Measurements from ENCODE around the gene POLRMT.
A peak's percentile ranks its signal among the peaks of the same experiment; 100 is the strongest.
"Not testable (repeated sequence)": the region's sequence is repeated elsewhere in the genome, so short reads cannot be mapped to it uniquely, and the experiment has no call there.

Gene POLRMT

GRCh38 chr19:633068-633785, at the start of gene POLRMT:
Gene POLRMT, minus strand, starts transcription at chr19:633537. Its CDS starts 25 bp downstream, at chr19:633512.
- peak; percentile 71 for DNase-seq

DNA sequence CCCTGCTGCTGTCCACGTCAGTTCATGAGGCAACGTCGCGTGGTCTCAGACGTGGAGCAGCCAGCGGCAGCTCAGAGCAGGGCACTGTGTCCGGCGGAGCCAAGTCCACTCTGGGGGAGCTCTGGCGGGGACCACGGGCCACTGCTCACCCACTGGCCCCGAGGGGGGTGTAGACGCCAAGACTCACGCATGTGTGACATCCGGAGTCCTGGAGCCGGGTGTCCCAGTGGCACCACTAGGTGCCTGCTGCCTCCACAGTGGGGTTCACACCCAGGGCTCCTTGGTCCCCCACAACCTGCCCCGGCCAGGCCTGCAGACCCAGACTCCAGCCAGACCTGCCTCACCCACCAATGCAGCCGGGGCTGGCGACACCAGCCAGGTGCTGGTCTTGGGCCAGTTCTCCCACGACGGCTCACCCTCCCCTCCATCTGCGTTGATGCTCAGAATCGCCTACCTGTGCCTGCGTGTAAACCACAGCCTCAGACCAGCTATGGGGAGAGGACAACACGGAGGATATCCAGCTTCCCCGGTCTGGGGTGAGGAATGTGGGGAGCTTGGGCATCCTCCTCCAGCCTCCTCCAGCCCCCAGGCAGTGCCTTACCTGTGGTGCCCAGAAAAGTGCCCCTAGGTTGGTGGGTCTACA, 49.5 kb upstream of the POLRMT start:
- no peak for DNase-seq

DNA sequence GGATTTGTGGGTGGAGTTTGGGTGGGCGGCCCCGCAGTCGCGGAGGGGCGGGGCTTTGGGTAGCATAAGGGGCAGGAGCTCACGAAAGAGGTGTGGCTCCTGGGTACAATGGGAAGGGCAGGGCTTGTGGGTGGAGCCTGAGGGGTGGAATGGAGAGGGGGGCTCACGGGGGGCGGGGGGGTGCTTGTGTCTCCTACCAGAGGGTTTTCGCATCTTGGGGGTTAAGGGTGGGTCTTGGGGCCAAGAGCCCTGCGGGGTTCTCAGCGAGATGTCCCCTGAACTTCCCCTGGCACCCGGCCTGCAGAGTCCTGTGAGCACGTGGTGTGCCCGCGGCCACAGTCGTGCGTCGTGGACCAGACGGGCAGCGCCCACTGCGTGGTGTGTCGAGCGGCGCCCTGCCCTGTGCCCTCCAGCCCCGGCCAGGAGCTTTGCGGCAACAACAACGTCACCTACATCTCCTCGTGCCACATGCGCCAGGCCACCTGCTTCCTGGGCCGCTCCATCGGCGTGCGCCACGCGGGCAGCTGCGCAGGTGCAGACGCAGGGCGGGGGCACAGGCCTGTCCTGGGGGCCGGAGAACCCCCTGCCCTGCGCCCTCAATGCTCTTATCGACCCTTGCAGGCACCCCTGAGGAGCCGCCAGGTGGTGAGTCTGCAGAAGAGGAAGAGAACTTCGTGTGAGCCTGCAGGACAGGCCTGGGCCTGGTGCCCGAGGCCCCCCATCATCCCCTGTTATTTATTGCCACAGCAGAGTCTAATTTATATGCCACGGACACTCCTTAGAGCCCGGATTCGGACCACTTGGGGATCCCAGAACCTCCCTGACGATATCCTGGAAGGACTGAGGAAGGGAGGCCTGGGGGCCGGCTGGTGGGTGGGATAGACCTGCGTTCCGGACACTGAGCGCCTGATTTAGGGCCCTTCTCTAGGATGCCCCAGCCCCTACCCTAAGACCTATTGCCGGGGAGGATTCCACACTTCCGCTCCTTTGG, 48.0 kb upstream of the POLRMT start:
- no peak for DNase-seq

- peak; percentile 85 for DNase-seq
Observed at GRCh38 chr19:680287-681028, 47.1 kb upstream of the POLRMT start.

DNA sequence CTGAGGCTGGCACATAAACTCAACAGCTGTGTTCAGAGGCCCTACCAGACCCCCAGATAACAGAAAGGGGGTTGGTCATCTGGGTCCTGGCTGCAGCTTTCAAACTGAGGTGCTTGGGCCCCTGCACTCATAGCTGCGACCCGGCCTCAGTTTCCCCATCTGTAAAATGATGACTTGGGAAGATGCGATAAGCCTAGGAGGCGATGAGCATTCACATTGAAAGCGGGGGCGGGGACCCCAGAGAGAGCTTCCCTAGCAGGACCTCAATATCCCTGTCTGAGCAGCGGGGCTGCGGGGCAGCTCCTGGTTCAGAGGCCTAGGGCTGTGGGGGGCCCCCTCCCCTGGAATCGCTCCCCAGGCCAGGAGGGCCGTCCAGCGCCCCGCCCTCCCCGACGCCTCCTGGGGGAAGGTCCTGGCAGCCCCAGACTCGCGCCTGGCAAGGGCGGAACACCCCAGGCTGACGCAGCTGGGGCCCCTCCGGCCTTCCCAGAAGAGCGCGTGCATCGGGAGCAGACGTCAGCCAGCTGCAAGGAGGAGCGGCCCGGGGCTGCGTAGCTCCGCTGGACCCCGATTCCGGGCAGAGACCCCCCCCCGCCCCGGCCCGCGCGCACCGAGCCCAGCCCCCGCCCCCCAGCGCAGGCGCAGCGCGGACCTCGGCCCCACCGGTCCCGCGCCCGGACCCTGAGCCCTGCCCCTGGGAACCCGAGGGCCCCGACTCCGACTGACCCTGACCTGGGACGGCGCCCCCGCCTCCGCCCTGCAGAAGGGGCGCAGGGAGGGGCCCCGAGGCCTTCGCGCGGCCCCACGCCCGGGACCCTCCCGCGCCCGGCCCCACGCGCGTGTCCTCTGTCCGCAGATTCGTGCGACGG, 46.3 kb upstream of the POLRMT start:
- no peak for DNase-seq

DNA sequence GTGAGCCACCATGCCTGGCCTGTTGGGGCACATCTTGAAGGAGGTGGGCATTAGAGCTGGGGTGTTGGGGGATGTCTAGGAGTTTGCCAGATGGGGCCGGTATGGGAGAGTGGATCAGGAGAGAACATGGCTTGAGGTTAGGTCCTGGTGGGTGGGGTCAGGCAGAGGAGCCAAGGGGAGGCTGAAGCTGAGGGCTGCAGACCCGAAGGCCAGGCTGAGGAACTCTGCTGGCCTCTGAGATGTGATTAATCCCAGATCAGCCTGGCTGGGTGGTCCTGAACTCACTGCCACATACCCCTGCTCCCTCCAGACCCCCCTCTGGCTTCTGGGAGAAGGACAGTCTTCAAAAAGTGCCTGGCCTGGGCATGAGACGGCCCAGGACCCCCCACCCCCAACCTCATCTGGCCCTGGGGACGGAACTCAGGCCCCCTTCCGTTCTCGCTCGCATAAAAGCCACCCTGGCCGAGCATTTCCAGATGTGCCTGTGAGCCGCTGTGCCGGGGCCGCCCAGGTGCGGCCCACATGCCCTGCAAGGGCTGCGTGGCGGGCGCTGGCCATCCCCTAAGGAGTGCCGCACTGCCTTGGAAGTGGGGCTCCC, 45.6 kb upstream of the POLRMT start:
- DNase-seq, result no peak

DNA sequence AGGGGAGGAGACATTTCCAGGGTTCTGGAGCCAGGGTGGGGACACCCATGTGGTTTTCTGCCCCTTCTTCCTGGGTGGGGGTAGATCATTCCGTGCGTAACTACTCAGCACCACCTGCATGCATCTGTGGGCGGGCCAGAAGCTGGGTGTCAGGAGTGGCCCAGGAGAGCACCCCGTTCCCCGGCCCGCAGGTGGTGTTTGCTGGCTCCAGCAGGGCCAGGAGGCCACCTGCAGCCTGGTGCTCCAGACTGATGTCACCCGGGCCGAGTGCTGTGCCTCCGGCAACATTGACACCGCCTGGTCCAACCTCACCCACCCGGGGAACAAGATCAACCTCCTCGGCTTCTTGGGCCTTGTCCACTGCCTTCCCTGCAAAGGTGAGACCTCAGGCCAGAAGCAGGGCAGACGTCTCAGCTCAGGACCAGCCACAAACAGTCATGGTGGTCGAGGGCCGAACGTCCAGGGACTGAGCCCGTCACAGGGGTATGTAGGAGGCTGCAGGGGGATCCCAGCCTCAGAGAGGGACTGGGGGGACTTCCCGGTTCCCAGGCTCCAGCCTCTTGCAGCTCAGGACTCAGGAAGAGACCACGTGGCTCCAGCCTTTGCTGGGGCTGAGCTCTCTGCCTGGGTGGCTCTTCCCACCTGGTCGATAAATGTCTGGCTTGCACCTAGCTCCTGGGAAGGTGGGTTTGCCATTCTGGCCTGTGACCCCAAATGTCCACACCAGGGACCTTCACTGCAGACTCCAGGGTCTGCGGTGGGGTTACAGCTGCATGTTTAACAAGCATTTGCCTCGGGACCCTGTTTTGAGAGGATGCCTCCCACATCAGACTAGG, 44.5 kb upstream of the POLRMT start:
- no peak for DNase-seq

DNA sequence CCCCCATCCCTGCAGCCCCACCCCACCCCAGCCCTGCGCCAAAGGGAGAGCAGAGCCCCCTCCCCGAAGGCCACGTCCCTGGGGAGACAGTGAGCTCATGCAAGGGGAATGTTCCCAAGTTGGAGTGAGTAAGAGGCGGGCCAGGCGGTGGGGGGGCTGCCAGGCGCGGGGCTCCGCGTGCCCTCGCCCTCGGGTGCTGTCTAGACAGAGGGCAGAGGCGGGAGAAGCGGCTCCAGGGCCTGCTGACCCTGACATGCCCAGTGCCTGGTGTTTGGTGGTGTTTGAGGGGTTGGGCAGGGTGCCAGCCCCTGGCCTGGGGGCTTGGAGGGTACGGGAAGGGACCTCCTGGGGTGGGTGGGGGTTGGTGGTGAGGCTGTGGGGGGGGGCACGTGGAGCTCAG, 43.9 kb upstream of the POLRMT start:
- DNase-seq, result no peak

DNA sequence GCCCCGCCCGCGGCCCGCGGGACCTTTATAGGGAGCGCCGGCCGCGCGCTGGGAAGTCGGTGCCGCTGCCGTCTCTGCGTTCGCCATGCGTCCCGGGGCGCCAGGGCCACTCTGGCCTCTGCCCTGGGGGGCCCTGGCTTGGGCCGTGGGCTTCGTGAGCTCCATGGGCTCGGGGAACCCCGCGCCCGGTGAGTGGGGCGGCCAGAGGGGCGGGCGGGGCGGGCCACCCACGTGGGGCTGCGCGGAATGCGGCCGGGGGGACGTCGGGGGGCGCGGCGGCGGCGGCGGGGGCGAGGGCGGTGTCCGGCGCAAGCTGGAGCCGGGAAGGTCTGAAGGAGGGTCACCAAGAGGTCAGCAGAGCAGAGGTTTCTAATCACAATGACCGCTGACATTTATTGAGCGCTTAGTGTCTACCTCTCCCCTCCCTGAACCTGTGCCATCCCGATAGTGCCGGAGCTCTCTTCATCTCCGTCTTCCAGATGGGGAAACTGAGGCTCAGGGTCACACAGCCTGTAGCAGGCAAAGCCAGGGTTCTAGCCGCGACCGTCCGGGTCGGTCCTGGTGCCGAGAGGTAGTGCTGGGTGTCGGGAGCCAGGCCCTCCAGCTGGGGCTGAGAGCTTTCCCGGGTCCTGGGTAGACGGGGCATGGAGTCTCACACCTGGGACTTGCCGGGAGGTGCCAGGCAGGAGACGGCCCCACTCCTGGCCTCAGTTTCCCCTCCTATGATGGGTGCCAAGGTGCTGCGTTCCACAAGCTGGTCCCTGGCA, 43.2 kb upstream of the POLRMT start, which contains the start of gene FSTL3:
Gene FSTL3 (plus strand): TSS at position 54 of the 767 bp plus-strand sequence. CDS start 32 bp downstream, at position 86.
- no peak for DNase-seq

DNA sequence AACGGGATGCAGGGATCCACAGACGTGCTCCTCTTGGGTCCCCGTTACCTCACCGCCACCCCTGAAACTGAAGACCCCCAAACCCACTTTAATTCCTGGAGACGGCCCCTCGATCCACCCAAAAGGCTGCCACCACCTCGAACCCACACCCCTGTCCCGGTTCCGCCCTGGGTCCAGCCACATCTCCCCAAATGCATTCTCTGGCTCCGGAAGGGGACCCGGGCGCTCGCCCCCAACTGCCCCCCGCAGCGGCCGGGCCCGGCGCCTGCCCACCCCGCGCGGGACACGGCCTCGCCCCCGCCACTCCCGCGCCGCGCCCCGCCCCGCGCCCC, 42.6 kb upstream of the POLRMT start:
- no peak for DNase-seq

- no peak for DNase-seq
Observed at GRCh38 chr19:674282-675151, 41.2 kb upstream of the POLRMT start.

GRCh38 chr19:670609-671075, 37.3 kb upstream of the POLRMT start:
- no peak for DNase-seq

DNA sequence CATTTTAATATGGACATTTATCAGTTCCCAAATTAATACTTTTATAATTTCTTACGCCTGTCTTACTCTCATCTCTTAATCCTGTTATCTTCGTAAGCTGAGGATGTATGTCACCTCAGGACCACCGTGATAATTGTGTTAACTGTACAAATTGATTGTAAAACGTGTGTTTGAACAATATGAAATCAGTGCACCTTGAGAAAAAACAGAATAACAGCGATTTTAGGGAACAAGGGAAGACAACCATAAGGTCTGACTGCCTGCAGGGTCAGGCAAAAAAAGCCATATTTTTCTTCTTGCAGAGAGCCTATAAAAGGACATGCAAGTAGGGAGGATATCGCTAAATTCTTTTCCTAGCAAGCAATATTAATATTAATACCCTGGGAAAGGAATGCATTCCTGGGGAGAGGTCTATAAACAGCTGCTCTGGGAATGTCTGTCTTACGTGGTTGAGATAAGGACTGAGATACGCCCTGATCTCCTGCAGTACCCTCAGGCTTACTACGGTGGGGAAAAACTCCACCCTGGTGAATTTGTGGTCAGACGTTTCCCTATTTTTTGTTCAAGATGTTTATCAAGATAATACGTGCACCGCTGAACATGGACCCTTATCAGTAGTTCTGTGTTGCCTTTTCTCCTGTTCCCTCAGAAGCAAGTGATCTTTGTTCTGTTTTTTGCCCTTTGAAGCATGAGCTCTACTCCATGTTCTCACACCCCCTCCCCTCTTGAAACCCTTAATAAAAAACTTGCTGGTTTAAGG, 35.5 kb upstream of the POLRMT start:
- not testable (repeated sequence) for DNase-seq

GRCh38 chr19:666985-667573, 33.7 kb upstream of the POLRMT start:
- DNase-seq, result not testable (repeated sequence)

DNA sequence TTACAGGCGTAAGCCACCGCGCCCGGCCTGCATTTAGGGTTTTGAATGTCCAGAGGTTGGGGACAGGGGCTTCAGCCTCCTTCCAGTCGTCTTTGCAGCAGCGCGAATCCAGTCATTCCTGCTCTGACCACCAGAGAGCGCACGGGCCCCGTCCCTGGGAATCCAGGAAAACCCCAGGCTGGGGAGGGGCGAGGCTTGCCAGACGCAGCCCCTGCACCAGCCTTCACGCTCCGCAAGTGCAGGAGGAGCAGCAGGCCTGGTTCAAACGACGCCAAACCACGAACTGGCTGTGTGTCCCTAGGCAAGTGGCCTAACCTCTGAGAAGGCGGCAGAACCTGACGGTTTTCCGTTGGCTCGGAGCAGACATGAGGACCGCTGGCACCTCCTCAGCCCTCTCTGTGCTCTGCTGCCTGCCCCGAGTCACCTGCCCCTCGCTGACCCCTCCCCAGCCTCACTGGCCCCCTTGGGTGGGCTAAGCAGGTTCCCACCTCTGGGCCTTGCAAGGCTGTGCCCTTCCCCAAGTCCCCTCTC, 31.6 kb upstream of the POLRMT start:
- peak; percentile 74 for DNase-seq

DNA sequence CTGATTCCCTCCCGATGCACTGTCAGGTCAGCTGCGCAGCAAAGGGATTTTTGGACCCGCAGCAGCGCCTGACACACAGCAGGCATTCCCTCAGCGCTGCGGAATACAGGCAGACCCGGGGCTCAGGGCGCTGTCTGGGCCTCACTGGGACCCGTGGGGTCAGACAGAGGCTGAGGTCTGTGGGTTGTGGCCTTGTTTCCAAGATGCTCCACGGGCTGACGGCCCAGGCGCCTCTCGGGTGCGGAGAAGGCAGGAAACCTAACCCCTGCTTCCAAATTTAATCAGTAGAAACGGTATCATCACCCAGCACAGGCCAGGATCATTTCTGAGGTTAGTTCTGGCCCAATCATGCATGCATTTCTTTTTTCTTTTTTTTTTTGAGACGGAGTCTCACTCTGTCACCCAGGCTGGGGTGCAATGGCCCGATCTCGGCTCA, 30.4 kb upstream of the POLRMT start:
- DNase-seq, result no peak
